Measurements from ENCODE around the gene SLCO4A1. TPM values are rescaled to one million over a fixed set of nuclear protein-coding genes. Genes with fewer than 3 reads are reported as not detected.
"Not testable (repeated sequence)": the region's sequence is repeated elsewhere in the genome, so short reads cannot be mapped to it uniquely, and the experiment has no call there.

Gene SLCO4A1
- total RNA-seq, 1 donor from 2014 or later: 4.1 TPM

- peak; percentile 85 for DNase-seq
These were observed 18.6 kb upstream of the SLCO4A1 start for GRCh38 chr20:62623488-62624324.

GRCh38 chr20:62624325-62624690, 18.0 kb upstream of the SLCO4A1 start:
- no peak for DNase-seq

GRCh38 chr20:62624719-62625453, 17.4 kb upstream of the SLCO4A1 start:
- no peak for DNase-seq

- no peak for DNase-seq
These were observed 16.8 kb upstream of the SLCO4A1 start for GRCh38 chr20:62625516-62625915.

- no peak for DNase-seq
These were observed 16.3 kb upstream of the SLCO4A1 start for GRCh38 chr20:62625921-62626547.

GRCh38 chr20:62627425-62627824, 14.9 kb upstream of the SLCO4A1 start:
- DNase-seq: not testable (repeated sequence)

GRCh38 chr20:62627901-62628612, 14.2 kb upstream of the SLCO4A1 start:
- DNase-seq: no peak

- DNase-seq: no peak
These were observed 13.6 kb upstream of the SLCO4A1 start for GRCh38 chr20:62628691-62629090.

- no peak for DNase-seq
These were observed 12.3 kb upstream of the SLCO4A1 start for GRCh38 chr20:62629864-62630470.

- DNase-seq: no peak
These were observed 10.7 kb upstream of the SLCO4A1 start for GRCh38 chr20:62631336-62632308.

GRCh38 chr20:62632575-62633090, 9.7 kb upstream of the SLCO4A1 start:
- no peak for DNase-seq

GRCh38 chr20:62633598-62634329, 8.5 kb upstream of the SLCO4A1 start:
- DNase-seq: no peak

GRCh38 chr20:62634330-62634967, 7.9 kb upstream of the SLCO4A1 start:
- DNase-seq: no peak

GRCh38 chr20:62635232-62635631, 7.1 kb upstream of the SLCO4A1 start:
- no peak for DNase-seq

- DNase-seq: no peak
These were observed 6.5 kb upstream of the SLCO4A1 start for GRCh38 chr20:62635852-62636251.

- DNase-seq: peak; percentile 64
These were observed 5.9 kb upstream of the SLCO4A1 start for GRCh38 chr20:62636446-62636845.

- DNase-seq: no peak
These were observed 5.2 kb upstream of the SLCO4A1 start for GRCh38 chr20:62637110-62637509.

- no peak for DNase-seq
These were observed 4.7 kb upstream of the SLCO4A1 start for GRCh38 chr20:62637521-62638054.

- DNase-seq: no peak
These were observed 4.2 kb upstream of the SLCO4A1 start for GRCh38 chr20:62638055-62638570.

Measured in tongue (tissue), 2 donors.